ENCODE results near the gene SATB2.

The SATB2 gene

DNA sequence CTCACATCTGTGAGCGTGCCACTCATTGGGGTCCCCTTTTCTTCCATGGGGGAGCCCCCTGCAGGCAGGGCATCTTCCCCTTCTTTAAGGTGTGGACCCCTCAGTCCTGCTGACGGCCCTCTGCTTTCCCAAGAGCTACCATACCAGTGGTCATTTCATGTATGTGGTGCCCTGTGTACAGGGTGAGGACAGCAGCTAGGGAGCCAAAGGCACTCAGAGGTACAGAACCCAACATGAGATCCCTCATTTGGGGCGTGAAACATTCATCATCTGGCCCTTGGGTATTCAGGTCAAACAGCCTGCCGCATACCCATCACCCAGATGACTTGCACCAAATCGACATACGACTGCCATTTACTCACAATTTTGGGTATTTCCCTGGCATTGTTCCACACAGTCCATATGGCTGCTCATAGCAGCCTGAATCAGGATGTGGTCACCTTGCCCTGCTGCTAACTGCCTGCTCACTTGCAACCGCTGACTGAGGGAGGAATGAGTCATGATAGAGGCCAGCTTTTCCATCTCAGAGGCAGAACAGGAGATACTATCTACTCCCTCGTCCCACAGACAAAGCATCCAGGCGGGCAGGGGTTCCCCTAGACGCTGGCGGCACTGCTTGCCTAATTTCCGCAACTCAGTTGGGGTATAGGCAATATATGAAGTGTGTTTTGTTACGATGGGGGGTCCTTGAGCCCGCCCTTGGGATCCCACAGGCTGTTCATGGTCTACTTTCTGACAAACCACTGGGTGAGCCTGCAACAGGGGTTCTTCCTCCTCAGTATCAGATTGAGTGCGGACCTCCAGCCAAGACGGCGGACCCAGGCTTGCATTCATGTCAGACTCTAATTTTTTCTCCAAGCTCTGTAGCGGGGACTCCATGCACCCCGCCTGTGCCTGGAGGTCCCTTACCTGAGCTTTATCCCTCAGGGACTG lies 228.6 kb downstream of the SATB2 start:
- DNase-seq: no peak

GRCh38 chr2:199223791-199224190 lies 233.9 kb downstream of the SATB2 start:
- DNase-seq: peak; percentile 27

GRCh38 chr2:199220920-199221319 lies 236.8 kb downstream of the SATB2 start:
- no peak for DNase-seq

- peak; percentile 5 for DNase-seq
These were observed 238.2 kb downstream of the SATB2 start for GRCh38 chr2:199219551-199219950.
